Right lobe of liver (tissue), 4 donors: Measurements from ENCODE around the gene ACYP1.

Source experiments
- POLR2A ChIP-seq: fragments of 450-650 bp; IDR thresholded peaks from one replicate; pipeline ENCODE4 v1.6.1; 2017; ENCODE audit warnings: antibody characterized with exemption, mild to moderate bottlenecking
- TF ChIP-seq, protein P1 (sequence below), 4 donors: fragments of 200-600 bp in 3 of 4; fragments of 450-650 bp in 1 of 4; IDR thresholded peaks; one replicate each; pipeline versions ENCODE4 v1.5.1 to v1.8.0; 2016 to 2022; ENCODE audit warnings: antibody characterized with exemption in 4 of 4, mild to moderate bottlenecking in 2 of 4
- donor health status: DM: no; HTN: no; CAD: no.
- donor health status: DM: no; HTN: no; CAD: no.
- donor health status: DM: no; HTN: yes; CAD: no.

DNA sequence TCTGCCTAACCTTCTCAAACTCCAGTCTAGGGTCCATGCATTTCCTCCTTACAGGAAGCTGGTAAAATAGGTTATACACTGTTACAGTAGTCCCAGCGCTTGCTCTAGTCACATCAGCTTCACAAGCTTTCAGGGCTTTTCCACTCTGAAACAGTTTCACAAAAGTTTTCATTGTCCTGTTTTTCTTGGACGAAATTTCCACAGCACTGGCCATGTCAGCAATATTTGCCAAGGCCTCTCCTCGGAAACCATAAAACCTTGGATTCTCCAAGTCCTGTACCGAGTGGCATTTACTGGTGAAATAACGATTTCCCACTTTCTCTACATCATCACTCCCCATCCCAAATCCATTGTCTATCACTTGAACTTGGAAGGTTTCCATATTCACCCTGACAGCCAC, 14.7 kb downstream of the ACYP1 start:
- TF ChIP-seq, protein P1, sequence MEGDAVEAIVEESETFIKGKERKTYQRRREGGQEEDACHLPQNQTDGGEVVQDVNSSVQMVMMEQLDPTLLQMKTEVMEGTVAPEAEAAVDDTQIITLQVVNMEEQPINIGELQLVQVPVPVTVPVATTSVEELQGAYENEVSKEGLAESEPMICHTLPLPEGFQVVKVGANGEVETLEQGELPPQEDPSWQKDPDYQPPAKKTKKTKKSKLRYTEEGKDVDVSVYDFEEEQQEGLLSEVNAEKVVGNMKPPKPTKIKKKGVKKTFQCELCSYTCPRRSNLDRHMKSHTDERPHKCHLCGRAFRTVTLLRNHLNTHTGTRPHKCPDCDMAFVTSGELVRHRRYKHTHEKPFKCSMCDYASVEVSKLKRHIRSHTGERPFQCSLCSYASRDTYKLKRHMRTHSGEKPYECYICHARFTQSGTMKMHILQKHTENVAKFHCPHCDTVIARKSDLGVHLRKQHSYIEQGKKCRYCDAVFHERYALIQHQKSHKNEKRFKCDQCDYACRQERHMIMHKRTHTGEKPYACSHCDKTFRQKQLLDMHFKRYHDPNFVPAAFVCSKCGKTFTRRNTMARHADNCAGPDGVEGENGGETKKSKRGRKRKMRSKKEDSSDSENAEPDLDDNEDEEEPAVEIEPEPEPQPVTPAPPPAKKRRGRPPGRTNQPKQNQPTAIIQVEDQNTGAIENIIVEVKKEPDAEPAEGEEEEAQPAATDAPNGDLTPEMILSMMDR (IDR thresholded peaks at IDR 0.05), result no peak
- TF ChIP-seq POLR2A, result no peak
